Activated CD4-positive, CD25-positive, alpha-beta regulatory T cell treated with anti-CD3 and anti-CD28 coated beads, Interleukin-2, amount 50 U/mL, for 72 hours (primary cell): ENCODE results near the gene ADGRV1.
"Not testable (repeated sequence)": the region's sequence is repeated elsewhere in the genome, so short reads cannot be mapped to it uniquely, and the experiment has no call there.

ENCODE experiments used
- DNase-seq: peaks from one replicate; pipeline ENCODE4 v3.0.0; 2021

The ADGRV1 gene

GRCh38 chr5:90658620-90659019, 100.0 kb downstream of the ADGRV1 start:
- no peak for DNase-seq

- DNase-seq = not testable (repeated sequence)
Observed at GRCh38 chr5:90668079-90668565, 109.5 kb downstream of the ADGRV1 start.

DNA sequence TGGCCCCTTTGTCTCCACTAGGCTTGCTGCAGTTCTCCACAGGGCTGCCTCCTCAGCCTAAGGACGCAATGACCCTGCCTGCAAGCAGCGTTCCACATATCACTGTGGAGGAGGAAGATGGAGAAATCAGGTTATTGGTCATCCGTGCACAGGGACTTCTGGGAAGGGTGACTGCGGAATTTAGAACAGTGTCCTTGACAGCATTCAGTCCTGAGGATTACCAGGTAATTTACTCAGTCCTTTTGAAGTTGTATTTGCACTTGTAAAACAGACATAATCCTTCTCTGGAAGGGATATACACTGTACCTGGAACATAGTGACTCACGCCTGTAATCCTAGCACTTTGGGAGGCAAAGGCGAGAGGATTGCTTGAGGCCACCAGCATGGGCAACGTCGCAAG, 116.6 kb downstream of the ADGRV1 start:
- no peak for DNase-seq

DNA sequence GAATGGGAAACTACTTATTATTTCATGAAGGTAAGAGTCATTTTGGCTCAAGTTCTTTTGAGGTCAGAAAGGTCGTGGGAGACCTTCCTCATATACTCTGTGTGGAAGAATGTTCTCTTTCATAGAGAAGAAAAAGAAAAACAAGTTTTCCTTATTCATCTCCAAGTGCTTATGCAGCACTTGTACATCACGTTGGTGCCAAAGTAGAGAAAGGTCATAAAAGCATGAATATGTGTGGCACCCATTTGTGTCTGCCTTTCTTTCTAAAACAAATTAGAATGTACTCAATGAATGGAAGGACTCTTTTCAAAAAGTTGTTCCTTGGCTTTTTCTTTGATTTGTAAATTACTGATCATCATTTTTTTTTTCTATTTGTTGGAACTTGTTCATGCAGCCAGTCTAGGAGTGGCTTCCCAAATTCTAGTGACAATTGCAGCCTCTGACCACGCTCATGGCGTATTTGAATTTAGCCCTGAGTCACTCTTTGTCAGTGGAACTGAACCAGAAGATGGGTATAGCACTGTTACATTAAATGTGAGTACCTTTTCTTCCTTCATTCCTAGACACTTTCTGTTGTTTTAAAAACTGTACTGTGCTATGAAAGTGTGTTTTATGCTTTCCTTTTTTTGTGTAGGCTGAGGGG, 122.4 kb downstream of the ADGRV1 start:
- DNase-seq = no peak

DNA sequence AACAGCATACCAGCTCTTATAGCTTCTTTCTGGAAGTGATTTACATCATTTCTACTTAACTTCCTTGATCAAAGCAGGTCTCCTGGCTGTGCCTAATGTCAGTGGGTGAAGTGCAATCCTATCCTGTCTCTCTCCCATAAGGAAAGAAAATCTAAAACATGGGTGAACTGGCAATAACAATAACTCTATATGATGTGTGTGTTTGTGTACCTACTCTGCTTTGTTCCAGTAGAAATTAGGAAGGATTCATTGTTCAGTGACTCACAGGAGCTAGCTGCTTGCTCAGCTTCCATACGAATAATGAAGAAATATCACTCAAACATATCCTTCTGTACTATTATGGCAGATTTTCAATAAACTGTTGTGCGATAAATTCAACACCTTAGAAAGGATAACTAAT, 123.7 kb downstream of the ADGRV1 start:
- DNase-seq = no peak

DNA sequence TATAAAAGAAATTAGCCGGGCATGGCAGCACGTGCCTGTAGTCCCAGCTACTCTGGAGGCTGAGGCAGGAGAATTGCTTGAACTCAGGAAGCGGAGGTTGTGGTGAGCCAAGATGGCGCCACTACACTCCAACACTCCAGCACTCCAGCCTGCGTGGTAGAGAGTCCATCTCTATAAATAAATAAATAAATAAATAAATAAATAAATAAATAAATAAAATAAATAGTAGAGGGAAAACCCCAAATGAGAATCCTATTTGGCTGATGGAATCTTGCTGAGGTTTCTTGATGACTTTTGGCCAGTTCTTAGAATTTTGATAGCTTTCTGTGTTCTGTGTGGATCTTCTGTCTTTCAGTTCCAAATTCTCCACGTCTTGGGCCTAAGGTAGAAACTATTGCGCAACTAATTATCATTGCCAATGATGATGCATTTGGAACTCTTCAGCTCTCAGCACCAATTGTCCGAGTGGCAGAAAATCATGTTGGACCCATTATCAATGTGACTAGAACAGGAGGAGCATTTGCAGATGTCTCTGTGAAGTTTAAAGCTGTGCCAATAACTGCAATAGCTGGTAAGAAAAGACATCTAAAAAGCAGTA, 126.9 kb downstream of the ADGRV1 start:
- no peak for DNase-seq

DNA sequence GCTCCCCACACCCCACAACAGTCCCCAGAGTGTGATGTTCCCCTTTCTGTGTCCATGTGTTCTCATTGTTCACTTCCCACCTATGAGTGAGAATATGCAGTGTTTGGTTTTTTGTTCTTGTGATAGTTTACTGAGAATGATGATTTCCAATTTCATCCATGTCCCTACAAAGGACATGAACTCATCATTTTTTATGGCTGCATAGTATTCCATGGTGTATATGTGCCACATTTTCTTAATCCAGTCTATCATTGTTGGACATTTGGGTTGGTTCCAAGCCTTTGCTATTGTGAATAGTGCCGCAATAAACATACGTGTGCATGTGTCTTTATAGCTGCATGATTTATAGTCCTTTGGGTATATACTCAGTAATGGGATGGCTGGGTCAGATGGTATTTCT, 127.8 kb downstream of the ADGRV1 start:
- DNase-seq = not testable (repeated sequence)

- DNase-seq = not testable (repeated sequence)
Observed at GRCh38 chr5:90687458-90687857, 128.9 kb downstream of the ADGRV1 start.

DNA sequence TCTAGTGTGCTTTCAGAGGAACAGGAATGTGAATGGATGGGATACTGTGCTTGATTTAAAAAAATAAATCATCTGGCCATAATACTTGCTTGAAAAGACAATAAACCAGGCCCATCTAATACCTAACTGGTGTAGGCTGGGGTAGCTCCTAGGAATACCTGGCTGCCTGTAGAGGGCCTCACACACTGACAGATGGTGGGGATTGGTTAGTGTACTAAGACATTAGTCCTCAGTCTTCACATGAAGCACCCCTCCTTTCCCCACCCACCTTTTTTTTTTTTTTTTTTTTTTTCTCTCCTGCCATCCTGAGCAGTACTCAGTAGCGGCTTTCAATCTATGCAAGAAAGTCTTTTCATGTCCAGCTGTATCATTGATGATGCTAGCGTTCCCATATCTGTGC, 130.5 kb downstream of the ADGRV1 start:
- DNase-seq = no peak

DNA sequence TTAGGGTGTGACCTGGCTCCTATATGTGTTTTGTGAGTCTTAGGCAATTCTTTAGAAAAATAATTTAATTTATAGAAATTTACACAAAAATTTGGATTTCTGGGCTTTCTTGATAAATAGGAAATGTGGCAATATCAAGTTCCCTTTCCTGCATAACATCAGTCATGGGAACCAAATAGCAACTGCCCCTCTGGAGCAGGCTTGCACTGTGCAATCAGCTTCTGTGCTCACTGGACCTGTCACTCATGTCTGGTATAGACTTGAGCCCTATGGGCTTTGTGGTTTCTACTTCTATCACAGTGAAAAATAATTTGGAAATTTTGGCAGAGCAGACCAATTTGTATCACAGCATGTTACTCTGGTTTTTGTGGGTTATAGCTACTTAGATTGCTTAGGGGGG, 131.7 kb downstream of the ADGRV1 start:
- no peak for DNase-seq

DNA sequence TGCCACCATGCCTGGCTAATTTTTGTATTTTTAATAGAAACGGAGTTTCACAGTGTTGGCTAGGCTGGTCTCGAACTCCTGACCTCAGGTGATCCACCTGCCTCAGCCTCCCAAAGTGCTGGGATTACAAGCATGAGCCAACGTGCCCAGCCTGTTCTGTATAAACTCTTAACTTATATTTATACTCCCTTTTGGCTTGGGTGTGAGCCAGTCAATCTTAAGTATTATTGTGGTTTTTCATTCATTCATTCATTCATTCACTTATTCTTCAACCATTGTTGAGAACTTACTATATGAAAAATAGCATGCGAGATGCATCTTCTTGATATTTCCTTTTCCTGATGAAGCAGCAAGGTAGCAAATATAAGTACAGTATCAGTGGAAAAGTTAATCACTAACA, 132.9 kb downstream of the ADGRV1 start:
- no peak for DNase-seq

DNA sequence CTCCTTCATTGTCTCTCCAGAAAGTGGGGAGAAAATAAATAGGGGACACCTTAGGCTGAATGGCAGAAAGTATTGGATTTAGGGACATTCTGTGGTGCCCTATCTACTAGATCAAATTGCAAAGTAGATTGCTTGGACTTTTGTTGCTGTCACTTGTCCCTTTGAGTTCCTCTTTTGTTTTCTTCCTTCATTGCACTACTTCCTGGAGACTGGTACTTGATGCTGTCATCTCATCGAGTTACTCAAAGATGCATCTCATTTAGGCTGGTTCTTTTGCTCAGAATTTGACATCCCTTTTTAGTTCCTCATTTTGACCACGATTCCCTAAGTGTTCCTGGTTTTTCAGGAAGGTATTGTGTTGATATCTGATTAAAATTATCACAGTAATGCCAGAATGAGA, 137.6 kb downstream of the ADGRV1 start:
- DNase-seq = no peak

DNA sequence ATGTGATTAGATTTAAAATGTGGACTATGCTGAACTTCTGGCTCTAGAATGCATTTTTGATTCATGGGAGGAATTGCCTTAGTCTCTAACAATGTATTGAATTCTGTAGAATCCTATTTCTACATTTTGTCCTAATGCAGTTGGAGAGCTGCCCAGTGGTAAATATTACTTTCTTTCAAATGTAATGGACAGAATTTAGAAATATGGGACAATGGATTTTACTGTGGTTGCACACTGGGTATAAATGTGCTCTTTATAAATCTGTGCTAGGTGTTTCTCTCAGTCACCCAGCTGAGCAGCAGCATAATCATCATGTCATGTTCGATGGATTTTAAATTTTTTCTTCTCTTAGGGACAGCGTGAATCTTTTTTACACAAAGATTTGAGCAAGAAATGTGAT, 141.7 kb downstream of the ADGRV1 start:
- no peak for DNase-seq

- no peak for DNase-seq
Observed at GRCh38 chr5:90703932-90704331, 145.3 kb downstream of the ADGRV1 start.

DNA sequence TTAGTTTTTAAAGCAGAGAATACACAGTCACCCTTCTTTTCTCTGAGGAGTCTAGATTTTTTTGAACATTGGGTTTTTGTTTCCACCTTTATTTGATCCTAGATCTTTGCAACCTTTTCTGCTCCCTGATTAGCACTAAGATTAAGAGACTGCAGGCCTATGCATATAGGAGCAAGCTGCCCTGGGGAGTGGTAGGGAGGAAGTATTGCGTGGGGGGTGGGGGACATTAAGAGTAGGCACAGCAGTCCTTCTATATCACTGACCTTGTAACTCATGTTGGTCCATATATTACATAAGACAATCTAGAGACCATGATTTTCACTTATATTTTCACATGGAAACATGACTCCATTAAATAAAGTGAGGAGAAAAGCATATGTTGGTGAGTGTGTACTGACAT, 149.1 kb downstream of the ADGRV1 start:
- no peak for DNase-seq

- DNase-seq = no peak
Observed at GRCh38 chr5:90709323-90710155, 150.9 kb downstream of the ADGRV1 start.

DNA sequence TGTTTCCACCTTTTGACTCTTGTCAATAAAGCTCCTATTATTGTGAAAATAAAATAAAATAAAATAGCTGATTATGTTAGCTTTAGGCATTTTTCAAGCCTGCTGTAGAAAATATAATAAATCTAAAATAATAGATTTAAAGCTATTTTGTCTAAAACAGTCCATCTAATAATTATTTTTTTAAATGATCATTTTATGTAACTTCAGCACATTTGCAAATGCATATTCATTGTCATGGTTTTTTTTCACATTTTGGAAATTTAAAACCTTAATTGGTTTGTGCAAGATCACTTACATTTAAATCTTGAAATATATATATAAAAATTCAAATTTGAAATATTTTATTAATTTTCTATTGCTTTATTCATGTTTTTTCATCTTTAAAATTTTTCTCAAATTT, 159.8 kb downstream of the ADGRV1 start:
- no peak for DNase-seq

GRCh38 chr5:90739567-90739966, 181.0 kb downstream of the ADGRV1 start:
- DNase-seq = no peak

- no peak for DNase-seq
Observed at GRCh38 chr5:90740244-90740799, 181.7 kb downstream of the ADGRV1 start.

- DNase-seq = no peak
Observed at GRCh38 chr5:90741022-90741564, 182.5 kb downstream of the ADGRV1 start.

DNA sequence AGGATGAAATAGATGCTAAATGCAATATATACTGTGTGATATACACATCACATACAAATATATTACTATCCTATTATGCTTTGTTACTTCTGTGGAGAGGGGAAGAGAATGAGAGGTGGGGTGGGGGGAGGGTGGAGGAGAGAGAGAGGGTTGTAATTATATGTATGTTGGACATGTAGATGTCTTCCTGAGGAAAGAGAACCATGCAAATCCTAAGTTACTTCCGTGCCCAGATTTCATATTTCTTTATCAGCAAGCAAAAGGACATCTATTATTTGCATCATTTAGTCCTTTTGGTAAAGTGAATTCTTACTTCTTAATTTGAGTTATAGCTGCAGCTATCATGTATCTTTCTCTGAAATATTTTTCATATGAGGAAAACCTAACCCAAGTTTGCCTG, 187.5 kb downstream of the ADGRV1 start:
- no peak for DNase-seq

GRCh38 chr5:90747175-90747574, 188.6 kb downstream of the ADGRV1 start:
- no peak for DNase-seq

DNA sequence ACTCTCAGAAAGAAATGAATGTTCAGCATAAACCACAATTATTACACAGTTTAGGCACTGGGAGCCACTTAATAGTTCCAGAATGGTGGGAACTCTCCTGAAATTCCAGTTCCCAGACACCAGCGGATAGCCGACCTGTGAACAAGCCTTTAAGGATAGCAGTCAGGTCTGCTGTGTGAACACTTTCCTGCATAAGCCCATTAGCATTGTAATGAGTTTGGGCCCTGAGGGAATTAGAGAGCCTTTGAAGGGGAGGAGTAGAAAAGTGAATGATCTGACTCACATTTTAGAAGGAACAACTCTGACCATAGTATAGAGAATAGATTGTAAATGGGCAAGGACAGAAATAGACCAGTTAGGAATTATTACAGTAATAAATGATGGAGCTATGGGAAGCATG, 189.1 kb downstream of the ADGRV1 start:
- DNase-seq = no peak
